GM18498 (cell line): ENCODE measurements around the gene POC5.

ENCODE experiments used
- ATAC-seq: cut with Tn5 transposase; IDR thresholded peaks from one replicate; pipeline ENCODE4 v1.9.1; 2021; ENCODE audit warnings: mild to moderate bottlenecking, moderate library complexity; ENCODE audit not compliant: unreplicated experiment

Gene POC5

GRCh38 chr5:75663579-75664284 lies 53.5 kb downstream of the POC5 start:
- ATAC-seq = no peak

GRCh38 chr5:75662061-75662460 lies 55.2 kb downstream of the POC5 start:
- no peak for ATAC-seq

- no peak for ATAC-seq
These were observed 56.4 kb downstream of the POC5 start for GRCh38 chr5:75660678-75661465.

- ATAC-seq = no peak
These were observed 57.3 kb downstream of the POC5 start for GRCh38 chr5:75659791-75660450.

- no peak for ATAC-seq
These were observed 60.8 kb downstream of the POC5 start for GRCh38 chr5:75656311-75657003.

- no peak for ATAC-seq
These were observed 62.4 kb downstream of the POC5 start for GRCh38 chr5:75654693-75655295.

- no peak for ATAC-seq
These were observed 63.7 kb downstream of the POC5 start for GRCh38 chr5:75653521-75653920.

- ATAC-seq = no peak
These were observed 65.5 kb downstream of the POC5 start for GRCh38 chr5:75651575-75652238.

GRCh38 chr5:75648712-75649111 lies 68.5 kb downstream of the POC5 start:
- no peak for ATAC-seq

- ATAC-seq = no peak
These were observed 76.4 kb downstream of the POC5 start for GRCh38 chr5:75640826-75641225.

GRCh38 chr5:75640395-75640794 lies 76.8 kb downstream of the POC5 start:
- ATAC-seq = no peak

GRCh38 chr5:75639535-75640311 lies 77.5 kb downstream of the POC5 start:
- ATAC-seq = no peak

GRCh38 chr5:75637949-75638348 lies 79.3 kb downstream of the POC5 start:
- no peak for ATAC-seq

GRCh38 chr5:75632321-75632720 lies 84.9 kb downstream of the POC5 start:
- no peak for ATAC-seq

GRCh38 chr5:75630875-75631274 lies 86.4 kb downstream of the POC5 start:
- no peak for ATAC-seq

- ATAC-seq = no peak
These were observed 89.4 kb downstream of the POC5 start for GRCh38 chr5:75627801-75628200.

GRCh38 chr5:75626959-75627358 lies 90.3 kb downstream of the POC5 start:
- ATAC-seq = no peak
